MCF 10A (cell line): ENCODE results near the gene CLDN7. TPM values are rescaled to one million over a fixed set of nuclear protein-coding genes. Genes with fewer than 3 reads are reported as not detected.

Experiments
- BruUV-seq: library from RNA; stranded (reverse); fragments of 400-500 nt; replicated peaks from 2 replicates; lab custom pipeline; 2021; lab: Mats Ljungman, UMichigan
- CTCF ChIA-PET: fragments of 300-600 bp; sonication (Branson Sonifier 250); formaldehyde crosslinking; extraction: SDS; loops from one replicate; lab custom pipeline; 2021; ENCODE audit warnings: antibody characterized with exemption, inconsistent platforms; lab: Yijun Ruan, JAX
- POLR2A ChIA-PET: fragments of 300-600, 350-650 bp; sonication (Branson Sonifier 250); formaldehyde crosslinking; extraction: SDS; loops from one replicate; lab custom pipeline; 2020; ENCODE audit warnings: antibody characterized with exemption, inconsistent platforms; lab: Yijun Ruan, JAX
- DNase-seq: peaks from one replicate; pipeline ENCODE4 v3.0.0-alpha.2; 2018; ENCODE audit not compliant: unreplicated experiment
- H3K27ac Mint-ChIP-seq: one replicate; pipeline ENCODE4 v1.8.0; 2022; ENCODE audit warnings: mild to moderate bottlenecking, low read depth, mixed read lengths; ENCODE audit not compliant: unreplicated experiment
- H3K27me3 Mint-ChIP-seq: one replicate; pipeline ENCODE4 v1.8.0; 2022; ENCODE audit warnings: mixed read lengths; ENCODE audit not compliant: insufficient read depth, unreplicated experiment
- H3K36me3 Mint-ChIP-seq: one replicate; pipeline ENCODE4 v1.8.0; 2022; ENCODE audit warnings: mild to moderate bottlenecking, moderate library complexity, mixed read lengths; ENCODE audit not compliant: insufficient read depth, unreplicated experiment
- H3K4me1 Mint-ChIP-seq: one replicate; pipeline ENCODE4 v1.8.0; 2022; ENCODE audit warnings: mixed read lengths; ENCODE audit not compliant: insufficient read depth, unreplicated experiment
- H3K4me3 Mint-ChIP-seq: one replicate; pipeline ENCODE4 v1.8.0; 2022; ENCODE audit warnings: mild to moderate bottlenecking, moderate library complexity, mixed read lengths; ENCODE audit not compliant: unreplicated experiment
- H3K9me3 Mint-ChIP-seq: one replicate; pipeline ENCODE4 v1.8.0; 2022; ENCODE audit warnings: mixed read lengths; ENCODE audit not compliant: unreplicated experiment
- intact Hi-C: fragments of 100-400 bp; cut with micrococcal nuclease; formaldehyde crosslinking; loops from 2 replicates; pipeline ENCODE4 v1.14.1; 2022
- total RNA-seq: library from RNA; stranded (reverse); gene quantifications from 2 replicates; pipeline ENCODE4 v1.2.3, GENCODE V29; 2022
- TF ChIP-seq, protein P1 (sequence below): fragments of 200-600 bp; IDR thresholded peaks from one replicate; pipeline ENCODE4 v1.8.0; 2022; ENCODE audit warnings: antibody characterized with exemption, mild to moderate bottlenecking; ENCODE audit not compliant: unreplicated experiment

The CLDN7 gene
- total RNA-seq, 1 experiment from 2014 or later: 23.9 TPM

DNA sequence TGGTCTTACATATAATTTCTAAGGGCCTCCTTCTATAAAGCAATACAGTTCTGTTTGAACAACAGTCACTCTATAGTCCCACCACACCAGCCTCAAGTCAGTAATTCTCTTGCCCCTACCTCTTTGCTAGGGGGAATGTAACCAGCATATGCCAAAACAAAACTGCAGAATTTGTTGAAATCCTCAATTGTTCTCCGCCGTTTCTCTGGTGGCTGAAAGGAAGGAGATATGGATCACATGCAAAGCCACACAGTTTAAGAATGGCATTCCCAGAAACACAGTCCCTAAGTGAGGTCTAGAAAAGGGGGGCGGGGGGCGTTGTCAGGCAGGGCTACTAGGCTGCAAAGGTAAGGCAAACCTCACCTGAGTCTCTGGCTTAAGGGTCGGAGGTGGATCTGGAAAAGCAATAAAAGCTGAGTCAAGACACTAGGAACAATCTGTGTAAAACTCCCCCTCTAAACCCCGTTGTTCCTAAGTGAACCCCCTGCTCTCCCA is 25.0 kb downstream of the CLDN7 start:
- Mint-ChIP-seq H3K27me3 (no peaks in the 10 kb centered on the region), H3K36me3 (peaks cover 83% of the 10 kb centered on the region), H3K9me3 (no peaks in the 10 kb centered on the region), H3K27ac (peak overlapping the region; percentile 91), H3K4me3 (peak overlapping the region; percentile 100), H3K4me1 (peaks cover 39% of the 10 kb centered on the region)
- ChIA-PET POLR2A (interaction anchor here (0.6 to 14.3 kb wide), 7 partner anchors 13 to 375 kb away, joined by 3 to 278 read pairs (median 3); partner anchors contain the start of genes ACADVL, CTDNEP1, DLG4 and ELP5), CTCF (interaction anchor here (1.6 kb wide), 1 partner anchor 192 kb away, joined by 4 read pairs; no protein-coding TSS in a partner anchor)
- no TSS peak for BruUV-seq
- intact Hi-C loops: no loop called here
- TF ChIP-seq, protein P1, sequence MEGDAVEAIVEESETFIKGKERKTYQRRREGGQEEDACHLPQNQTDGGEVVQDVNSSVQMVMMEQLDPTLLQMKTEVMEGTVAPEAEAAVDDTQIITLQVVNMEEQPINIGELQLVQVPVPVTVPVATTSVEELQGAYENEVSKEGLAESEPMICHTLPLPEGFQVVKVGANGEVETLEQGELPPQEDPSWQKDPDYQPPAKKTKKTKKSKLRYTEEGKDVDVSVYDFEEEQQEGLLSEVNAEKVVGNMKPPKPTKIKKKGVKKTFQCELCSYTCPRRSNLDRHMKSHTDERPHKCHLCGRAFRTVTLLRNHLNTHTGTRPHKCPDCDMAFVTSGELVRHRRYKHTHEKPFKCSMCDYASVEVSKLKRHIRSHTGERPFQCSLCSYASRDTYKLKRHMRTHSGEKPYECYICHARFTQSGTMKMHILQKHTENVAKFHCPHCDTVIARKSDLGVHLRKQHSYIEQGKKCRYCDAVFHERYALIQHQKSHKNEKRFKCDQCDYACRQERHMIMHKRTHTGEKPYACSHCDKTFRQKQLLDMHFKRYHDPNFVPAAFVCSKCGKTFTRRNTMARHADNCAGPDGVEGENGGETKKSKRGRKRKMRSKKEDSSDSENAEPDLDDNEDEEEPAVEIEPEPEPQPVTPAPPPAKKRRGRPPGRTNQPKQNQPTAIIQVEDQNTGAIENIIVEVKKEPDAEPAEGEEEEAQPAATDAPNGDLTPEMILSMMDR: no peak
- DNase-seq: no peak

DNA sequence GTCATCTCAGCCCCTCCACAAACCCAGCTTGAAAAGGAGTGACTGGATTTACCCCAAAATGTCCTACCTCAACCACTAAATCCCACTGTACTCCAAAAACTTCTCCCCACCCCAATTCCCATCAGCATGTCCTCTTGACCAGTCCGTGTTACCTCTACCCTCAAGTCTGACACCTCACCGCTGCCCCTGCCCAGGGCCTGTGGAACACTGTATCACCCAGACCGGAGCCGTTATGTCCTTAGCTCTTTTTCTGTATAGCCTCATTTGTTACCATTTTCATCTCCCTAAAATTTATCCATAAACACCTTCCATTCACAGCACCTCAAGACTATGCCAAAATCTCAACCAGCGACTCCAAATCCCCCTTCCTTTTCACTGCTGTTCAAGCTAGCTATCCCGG is 25.5 kb downstream of the CLDN7 start:
- no peaks in the 10 kb centered on the region for H3K9me3 Mint-ChIP-seq
- peak overlapping the region; percentile 91 for H3K27ac Mint-ChIP-seq
- DNase-seq: no peak
- H3K4me3 Mint-ChIP-seq: peak overlapping the region; percentile 100
- intact Hi-C loops: no loop called here
- BruUV-seq: no TSS peak
- H3K36me3 Mint-ChIP-seq: peaks cover 81% of the 10 kb centered on the region
- H3K27me3 Mint-ChIP-seq: no peaks in the 10 kb centered on the region
- peaks cover 40% of the 10 kb centered on the region for H3K4me1 Mint-ChIP-seq
- TF ChIP-seq, protein P1: no peak
- POLR2A ChIA-PET: interaction anchor here (3.7 to 14.3 kb wide), 3 partner anchors 13 to 15 kb away, joined by 18 to 278 read pairs (median 128); partner anchors contain the start of genes ACADVL, CTDNEP1, DLG4 and ELP5
- CTCF ChIA-PET: interaction anchor here (1.6 kb wide), 1 partner anchor 191 kb away, joined by 4 read pairs; no protein-coding TSS in a partner anchor

DNA sequence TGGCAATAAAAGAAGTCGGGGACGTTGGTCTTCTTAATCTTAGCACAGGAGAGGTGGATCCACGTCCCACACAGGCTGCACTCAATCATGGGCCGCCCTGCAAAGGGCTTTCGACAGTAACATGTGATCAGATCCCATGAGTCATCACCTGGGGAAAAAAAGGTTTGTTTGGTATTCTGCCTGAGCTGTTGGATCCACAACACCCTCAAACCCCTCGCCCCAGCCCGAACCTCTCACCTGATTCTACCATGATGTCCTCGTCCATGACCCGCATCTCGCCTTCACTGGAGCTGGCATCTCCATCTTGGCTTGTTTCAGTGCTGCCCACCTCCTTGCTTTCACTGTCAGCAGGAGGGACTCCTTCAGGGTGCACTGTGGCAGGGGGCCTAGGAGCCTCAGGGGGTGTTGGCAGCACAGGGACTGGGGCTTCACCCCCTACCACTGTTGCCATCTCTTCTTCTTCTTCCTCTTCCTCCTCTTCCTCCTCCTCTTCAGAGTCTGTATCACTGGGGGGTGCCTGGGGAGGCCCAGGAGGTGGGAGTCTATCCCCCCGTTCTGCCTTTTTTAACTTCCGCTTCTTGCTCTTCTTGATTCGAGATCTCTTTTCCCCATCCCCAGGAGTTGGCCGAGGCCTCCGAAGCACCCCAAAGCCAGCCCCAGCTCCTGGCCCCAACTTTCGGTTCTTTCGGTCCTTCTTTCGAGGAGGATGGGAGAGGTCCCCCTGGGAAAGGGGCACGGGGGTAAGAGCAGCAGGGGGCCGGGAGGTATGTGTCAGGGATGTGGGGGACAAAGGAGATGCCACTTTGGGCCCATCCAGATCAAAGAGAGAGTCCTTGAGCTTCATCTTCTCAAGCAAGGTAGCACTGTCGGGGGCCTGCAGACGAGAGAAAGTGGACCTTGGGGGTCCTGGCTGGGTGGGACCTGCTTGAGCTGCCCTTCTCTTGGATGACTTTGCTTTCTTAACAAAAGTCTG is 26.3 kb downstream of the CLDN7 start:
- ChIA-PET CTCF (interaction anchor here (0.6 to 1.6 kb wide), 2 partner anchors 190 to 203 kb away, joined by 3 to 4 read pairs; no protein-coding TSS in a partner anchor), POLR2A (interaction anchor here (0.6 to 14.3 kb wide), 9 partner anchors 14 to 268 kb away, joined by 3 to 278 read pairs (median 3); partner anchors contain the start of genes ACADVL, CTDNEP1, DLG4 and ELP5)
- Mint-ChIP-seq H3K27ac (peak overlapping the region; percentile 75), H3K36me3 (peaks cover 80% of the 10 kb centered on the region), H3K9me3 (no peaks in the 10 kb centered on the region), H3K4me1 (peaks cover 33% of the 10 kb centered on the region), H3K4me3 (peak overlapping the region; percentile 91), H3K27me3 (no peaks in the 10 kb centered on the region)
- DNase-seq: peak; percentile 55
- TSS peak; percentile 7 for BruUV-seq
- TF ChIP-seq, protein P1: no peak
- intact Hi-C loops: no loop called here
